Endometrium (tissue), 2 donors: ENCODE data around the gene SPDYE18.
"Not testable (repeated sequence)": the region's sequence is repeated elsewhere in the genome, so short reads cannot be mapped to it uniquely, and the experiment has no call there.

Experiments
- FAIRE-seq: peaks from 2 replicates; lab custom pipeline; 2012; peaks lifted over from hg19 to GRCh38; lab: Jason Lieb, UNC
- donor health status: control.
- donor health status: control.

The SPDYE18 gene

GRCh38 chr7:77005461-77006057 is 56.8 kb downstream of the SPDYE18 start:
- not testable (repeated sequence) for FAIRE-seq

GRCh38 chr7:77004151-77004550 is 58.2 kb downstream of the SPDYE18 start:
- not testable (repeated sequence) for FAIRE-seq

GRCh38 chr7:77003241-77003640 is 59.1 kb downstream of the SPDYE18 start:
- FAIRE-seq: not testable (repeated sequence)

- FAIRE-seq: not testable (repeated sequence)
Measured at GRCh38 chr7:77002678-77003233, 59.6 kb downstream of the SPDYE18 start.

GRCh38 chr7:77002104-77002503 is 60.3 kb downstream of the SPDYE18 start:
- FAIRE-seq: not testable (repeated sequence)
